SHP77 (cell line): ENCODE measurements around the gene LAMTOR2.
A peak's percentile ranks its signal among the peaks of the same experiment; 100 is the strongest.

Source experiments
- DNase-seq, 2 experiments: peaks; one replicate each; lab custom pipeline; 2025; lab: John Stamatoyannopoulos, UW

The LAMTOR2 gene

DNA sequence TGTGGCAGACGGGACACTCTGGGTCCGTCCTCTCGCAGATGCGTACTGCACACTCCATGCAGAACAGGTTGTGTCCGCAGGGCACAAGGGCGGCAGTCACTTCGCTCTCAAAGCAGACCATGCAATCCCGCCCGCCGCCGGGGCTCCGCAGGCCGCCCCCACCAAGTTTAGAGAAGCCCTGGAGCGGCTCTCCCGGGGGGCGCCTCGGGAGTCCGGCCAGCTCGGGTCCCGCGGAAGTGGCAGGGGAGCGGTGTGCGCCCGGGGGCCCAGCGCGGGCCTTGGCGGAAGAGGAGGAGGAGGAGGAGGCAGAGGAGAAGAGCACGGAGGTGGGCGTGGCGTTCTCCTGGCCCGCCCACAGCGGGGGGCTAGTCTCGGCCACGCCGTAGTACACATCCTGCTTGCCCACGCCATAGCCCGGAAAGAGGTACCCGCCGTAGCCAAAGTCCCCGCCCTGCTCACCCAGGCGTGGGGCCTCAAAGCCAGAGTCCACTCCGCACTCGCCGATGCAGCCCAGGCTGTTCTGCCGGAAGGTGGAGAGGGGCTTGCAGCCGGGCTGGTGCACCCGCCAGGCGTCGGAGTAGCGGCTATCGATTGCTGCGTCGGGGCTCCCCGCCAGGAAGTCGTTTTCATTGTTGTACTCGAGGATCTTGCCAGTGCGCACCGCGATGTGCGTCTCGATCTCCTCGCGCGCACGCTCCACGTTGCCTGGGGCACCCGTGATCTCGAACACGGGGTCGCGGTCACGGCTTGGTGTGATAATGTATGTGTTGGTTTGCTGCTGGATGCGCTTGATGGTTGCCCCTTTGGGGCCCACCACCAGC lies 22.2 kb downstream of the LAMTOR2 start:
- DNase-seq: no peak

DNA sequence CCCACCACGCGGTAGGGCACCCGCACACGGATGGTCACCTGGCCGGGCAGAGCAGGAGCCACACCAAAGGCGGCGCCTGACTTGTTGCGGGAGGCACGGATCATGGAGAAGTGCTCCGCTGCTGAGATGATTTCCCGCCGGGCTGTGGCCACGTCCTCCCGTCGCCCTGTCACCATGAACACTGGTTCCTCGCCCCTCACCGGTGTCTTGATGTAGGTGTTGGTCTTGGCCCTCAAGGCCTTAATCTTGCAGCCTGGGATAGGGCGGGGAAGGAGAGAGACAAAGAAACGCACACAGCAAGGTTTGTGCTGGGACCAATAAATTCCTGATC lies 22.8 kb downstream of the LAMTOR2 start:
- DNase-seq: no peak

DNA sequence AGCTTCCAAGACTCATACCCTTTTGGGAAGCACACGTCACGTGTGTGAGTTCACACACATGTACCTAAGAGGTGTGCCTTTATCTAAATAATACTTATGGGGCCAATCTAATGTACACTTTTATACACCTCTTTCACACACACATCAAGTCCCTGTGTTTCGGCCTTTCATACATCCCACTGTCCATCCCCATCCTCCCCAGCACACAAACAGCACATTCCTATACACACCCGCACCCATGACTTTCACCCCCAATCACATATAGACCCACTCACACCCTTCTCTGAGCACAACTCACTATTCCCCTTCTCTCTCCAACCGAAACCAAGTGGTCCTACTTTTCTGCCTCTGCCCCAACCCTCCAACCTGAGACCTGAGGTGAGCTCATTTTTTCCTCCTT lies 24.1 kb downstream of the LAMTOR2 start:
- DNase-seq: no peak

DNA sequence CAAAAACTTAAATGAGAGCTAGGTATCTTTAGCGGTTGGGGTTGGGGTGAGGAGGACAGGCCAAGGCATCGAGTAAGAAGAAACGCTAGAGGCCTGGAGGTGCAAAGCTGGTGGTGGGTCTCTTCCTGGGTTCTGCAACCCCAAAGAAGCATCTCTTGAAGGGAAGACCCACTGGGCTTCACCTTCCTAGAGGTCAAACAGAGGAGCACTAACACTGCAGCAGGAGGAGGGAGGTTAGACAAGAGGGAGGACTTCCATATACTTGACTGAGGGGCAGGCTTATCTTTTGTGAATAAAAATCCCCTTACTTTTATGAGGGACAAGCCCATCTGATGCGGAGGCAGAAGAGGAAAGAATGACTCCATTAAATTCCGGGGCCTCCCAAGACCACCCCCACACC lies 25.2 kb downstream of the LAMTOR2 start:
- DNase-seq: no peak

DNA sequence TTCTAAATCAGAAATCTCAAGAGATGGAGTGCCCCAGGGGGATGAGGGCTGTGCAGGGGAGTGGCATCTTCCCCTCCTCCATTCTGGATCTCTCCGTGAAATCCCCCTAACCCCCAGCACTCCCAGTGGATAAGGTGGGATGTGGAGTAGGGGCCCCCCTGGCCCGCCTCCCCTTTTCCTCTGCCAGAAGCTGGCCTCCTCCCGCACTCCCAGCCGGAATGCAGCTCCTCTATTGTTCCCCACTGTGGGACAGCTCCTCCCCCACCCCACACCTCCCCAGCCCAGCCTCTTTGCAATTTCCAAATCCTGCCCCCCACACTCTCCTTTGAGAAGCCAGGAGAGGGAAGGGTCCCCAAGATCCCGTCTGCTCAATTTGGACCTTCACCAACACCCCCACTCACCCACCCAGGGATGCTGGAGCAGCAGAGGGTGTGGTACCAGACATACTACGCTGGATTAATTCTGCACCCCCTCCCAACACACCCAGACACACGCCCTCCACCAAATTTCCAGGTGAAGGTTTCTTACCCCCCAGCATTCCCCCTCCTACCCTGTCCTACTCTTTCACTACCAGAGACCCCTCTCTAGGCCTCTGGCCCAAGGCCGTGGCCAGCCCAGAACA lies 25.8 kb downstream of the LAMTOR2 start:
- no peak for DNase-seq

DNA sequence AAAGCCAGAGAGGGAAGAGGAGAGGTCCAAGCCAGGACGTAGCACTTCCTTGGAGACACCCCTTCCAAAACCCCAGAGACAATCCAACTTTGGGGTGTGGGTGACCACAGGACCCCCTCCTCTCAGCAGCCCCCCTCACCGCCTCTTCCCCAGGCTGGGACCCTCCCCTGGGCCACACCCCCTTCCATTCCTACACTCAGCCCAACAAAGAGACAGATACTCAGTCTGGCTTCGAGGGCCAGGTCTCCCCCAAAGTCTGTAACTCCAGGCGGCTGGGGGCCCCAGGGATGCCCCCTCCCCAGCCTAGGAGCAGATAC lies 26.2 kb downstream of the LAMTOR2 start:
- no peak for DNase-seq

DNA sequence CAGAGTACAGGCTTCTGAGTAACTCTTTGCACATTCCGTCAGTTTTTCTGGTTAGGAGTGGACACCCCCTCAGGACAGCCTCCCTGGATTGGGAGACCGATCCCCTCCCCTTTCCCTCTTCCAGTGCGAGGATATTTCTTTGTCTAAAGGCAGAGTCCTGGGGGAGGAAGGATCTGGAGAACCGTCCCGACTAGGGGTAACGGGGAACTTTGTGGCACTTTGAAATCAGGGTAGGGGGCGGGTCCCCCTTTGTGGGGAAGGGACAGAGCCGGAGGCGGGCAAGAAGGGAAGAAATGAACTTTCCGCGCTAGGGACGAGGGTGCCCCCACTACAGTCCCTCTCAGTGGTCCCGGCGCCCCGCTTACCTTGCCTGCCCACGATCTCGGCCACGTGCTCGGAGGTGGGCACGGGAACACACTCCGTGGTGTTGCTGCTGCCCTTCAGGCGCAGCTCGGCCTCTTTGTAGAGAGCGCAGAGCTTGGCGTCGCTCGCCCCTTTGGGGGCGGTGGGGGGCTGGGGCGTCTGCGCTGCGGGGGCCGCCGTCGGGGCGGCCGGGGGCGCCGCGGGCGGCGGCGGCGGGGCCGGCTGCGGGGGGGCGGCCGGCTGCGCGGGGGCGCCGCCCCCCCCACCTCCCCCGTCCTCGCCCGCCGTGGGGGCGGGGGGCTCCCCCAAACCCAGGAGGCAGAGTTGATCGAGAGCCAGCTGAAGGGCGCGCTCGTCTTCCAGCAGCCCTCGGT lies 26.8 kb downstream of the LAMTOR2 start:
- DNase-seq: no peak

DNA sequence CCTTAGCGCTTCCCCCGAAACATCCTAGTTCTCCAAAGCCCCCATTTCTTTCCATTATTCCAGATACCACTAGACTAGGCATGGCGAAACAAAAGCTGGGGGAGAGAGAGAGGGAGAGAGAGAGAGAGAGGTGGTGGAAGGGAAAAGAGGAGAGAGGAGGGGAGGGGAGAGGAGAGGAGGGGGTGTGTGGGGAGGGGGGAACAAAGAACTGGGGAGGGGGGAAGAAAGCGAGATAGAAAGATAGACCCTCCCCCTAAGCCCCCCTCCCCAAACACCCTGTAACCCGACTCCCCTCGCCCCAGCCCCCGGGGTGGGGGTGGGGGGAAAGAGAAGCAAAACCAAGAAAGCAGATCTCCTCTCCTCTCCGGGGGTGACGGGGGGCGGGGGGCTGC lies 27.3 kb downstream of the LAMTOR2 start:
- DNase-seq: no peak

DNA sequence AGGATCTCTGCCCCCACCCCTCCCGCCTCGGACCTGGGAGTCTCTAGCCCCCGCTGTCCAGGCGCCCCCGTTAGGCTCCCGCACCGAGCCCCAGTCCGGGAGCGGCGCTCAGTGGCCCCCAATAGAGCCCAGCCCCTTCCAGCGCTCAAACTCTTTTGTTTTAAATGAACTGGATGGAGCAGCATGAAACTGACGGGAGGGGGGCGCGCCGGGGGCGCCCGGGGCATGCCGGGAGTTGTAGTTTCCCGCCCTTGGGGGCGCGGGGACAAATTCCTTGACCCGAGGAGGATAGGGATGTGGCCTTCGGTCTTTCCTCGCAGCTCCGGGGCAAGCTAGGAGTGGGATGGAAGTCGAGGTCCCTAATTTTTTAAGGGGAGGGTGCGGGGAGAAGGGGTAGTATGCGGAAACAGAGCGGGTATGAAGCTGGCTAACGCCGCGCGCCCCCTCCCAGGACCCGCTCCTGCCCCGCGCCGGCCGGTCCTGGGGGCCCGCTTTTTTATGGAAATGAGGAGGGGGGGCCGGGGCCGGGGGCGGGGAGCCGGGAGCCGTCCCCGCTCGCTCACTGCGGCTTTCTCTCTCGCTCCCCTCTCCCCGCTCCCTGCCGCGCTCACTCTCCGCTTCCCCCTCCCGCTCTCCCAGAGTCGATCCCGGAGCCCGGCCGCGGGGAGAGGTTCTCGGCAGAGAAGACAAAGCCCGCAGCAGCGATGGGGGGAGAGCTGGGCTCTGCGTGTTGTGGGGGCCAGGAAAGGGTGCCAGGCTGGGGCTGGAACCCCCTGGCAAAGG lies 27.9 kb downstream of the LAMTOR2 start, which contains the start of gene MEX3A:
Gene MEX3A (minus strand): TSS at position 157 of the 783 bp plus-strand sequence. CDS start 467 bp downstream, outside the sequence.
- peak; percentile 84 to 92 for DNase-seq

DNA sequence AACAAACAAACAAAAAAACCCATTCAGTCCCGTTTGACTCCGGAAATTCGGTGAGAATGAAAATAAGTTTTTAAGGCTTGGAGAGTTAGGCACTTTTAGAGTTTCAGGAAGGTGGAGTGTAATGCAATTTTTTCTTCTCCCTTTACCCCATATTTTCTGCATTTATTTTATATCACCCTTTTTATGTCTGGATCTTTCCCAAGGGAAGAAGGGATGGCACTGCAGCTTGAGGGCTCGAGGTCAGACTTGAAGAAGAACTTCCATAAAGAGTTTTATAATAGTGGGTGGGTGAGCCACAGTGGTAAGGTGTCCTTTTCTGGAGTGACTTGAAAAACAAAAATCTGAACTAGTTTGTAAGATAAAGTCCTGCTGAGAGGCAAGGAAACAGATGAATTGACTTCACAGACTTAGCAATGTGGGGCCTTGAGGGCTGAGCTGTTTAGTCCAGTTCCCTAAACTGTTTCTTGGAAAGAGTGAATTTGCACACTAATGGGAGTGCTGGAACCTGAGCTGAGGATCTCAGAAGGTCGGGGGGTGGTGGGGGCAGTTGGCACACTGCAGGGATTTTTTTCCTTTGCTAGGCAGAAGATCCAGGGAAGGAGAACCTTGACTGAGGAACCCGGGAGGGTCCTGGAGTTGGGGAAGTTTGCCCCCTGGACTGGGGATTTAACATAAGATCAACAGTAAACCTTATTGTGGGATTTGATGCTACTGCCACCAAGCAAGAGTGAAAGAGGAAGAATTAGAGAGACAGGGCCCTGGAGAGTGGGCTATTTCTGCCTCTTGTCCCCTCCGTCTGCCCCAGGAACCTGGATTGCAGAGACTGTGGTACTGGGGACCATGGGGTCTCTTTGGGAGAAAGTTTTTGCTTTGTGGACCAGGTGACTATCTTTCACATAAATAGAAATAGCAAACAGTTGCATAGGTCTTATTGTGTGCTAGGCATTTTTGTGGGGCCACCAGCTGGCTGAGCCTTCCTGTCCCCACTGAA lies 29.5 kb downstream of the LAMTOR2 start:
- DNase-seq: no peak

DNA sequence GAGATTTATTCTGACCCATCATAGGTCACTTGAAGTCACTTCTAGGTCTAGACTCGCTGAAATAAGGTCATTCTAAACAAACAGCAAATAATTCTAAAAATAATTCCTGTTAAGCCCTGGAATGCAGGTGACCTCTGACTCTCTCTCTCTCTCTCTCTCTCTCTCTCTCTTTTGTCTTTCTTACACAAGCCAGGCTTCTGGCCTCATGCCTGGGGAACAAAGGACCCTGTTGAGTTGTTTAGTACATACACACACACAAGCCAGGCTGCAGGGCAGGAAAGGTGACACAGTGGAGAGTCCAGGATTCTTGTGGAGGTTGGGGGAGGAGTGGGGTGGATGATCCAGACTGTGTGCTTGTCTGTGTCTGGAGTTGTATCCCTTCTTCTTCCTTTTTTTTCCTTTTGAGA lies 31.7 kb downstream of the LAMTOR2 start:
- no peak for DNase-seq

DNA sequence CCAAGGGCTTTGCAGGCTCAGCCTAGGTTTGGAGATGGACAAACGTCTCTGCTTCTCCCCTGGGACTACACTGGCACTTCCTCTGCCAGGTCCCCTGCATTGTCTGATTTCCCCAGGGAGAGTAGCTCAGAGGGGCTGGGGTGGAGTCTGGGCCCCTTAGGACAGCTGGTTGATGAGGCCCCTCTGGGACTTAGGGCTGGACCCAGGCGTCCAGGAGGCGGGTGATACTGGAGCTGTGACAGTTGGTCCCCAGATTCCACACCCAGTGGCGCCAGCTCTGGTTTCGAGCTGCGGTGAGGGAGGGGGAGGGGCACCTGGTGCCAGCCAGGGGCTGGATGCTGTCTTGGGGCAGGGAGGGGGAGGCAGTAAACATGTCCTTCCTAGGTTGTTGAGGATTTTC lies 35.1 kb downstream of the LAMTOR2 start:
- no peak for DNase-seq

DNA sequence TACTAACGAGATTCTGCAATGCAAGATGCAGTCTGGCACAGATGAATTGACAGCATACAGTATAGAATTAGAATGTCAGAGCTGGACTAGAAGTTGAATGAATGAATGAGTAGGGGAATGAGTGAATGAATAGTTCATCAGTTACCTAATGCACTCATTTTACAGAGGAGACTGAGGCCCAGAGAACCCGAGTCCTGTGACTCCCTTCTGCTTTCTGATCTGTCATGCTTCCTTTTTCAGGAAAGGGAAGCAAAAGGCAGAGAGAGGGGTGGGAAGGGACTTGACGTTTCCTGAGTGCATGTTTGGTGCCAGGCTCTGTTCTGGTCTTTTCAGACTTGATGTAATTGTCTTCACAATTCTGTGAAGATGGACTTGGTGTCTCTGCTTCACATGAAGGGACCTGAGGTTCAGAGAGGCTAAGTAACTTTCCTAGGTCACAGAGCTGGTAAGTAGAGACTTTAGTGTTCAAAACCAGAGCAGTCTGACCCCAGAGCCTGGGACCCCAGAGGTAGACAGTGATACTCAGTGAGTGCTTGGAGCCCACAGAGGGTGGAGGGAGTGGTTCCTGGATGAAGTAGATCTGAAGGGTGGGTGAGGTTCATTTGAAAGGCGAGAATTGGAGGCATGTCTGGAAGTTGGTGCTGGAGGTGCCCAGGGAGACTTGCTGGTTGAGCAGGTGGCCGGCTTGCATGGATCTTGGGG lies 35.7 kb downstream of the LAMTOR2 start:
- DNase-seq: no peak

DNA sequence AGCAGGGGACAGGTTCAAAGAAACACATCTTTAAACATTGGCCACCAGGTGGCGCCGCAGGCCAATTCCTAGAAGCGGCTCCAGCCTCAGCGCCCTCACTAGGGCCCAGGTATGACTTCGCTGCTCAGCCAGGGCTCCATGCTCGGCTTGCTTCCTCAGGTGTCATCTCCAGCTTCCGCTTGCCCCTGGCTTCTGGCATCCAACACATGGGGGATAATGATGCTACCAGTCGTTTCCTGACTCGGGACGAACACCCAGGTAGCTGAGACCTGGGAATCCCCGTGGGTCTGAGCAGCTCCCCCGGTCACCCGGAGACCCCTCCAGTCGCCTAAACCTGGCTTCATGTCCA lies 36.2 kb downstream of the LAMTOR2 start:
- DNase-seq: peak; percentile 86 to 93

DNA sequence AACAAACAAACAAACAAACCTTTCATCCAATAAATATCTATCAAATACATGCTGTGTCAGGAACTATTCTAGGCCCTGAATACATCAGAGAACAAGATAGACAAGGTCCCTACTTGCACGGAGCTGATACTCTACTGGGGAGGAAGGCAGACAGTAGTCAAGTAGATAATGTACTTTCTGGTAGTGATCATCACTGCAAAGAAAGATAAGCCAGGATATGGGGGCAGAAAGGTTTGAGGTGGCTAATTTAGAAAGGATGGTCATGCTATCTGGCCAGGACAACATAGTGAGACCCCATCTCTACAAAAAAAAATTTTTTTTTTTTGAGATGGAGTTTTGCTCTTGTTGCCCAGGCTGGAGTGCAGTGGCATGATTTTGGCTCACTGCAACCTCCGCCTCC lies 37.0 kb downstream of the LAMTOR2 start:
- no peak for DNase-seq

DNA sequence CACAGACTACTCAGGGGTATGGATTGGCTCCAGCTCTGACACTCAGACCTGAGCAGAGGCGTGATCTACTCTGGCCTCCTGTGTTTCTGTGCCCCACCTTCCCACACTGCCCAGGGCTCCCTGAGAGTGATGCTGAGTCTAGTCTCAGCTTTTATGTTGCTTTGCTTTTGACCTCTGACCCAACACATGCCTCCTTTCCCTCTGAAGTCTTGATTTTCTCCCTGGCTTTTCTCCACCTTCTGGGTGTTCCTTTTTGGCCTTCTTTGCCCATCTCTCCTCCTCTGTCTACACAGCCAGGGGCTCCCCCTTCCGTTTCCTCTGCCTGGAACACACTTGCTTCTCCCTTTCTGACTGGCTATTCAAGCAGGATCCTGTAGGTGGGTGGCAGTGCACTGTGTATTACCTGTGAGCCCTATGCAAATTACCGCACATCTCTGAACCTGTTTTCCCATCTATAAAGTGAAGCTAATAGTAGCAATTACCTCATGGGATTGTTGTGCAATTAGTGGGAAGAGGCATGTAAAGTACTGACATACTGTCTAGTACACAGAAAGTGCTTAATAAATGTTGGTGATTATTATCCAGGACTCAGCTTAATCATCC lies 41.4 kb downstream of the LAMTOR2 start:
- no peak for DNase-seq

DNA sequence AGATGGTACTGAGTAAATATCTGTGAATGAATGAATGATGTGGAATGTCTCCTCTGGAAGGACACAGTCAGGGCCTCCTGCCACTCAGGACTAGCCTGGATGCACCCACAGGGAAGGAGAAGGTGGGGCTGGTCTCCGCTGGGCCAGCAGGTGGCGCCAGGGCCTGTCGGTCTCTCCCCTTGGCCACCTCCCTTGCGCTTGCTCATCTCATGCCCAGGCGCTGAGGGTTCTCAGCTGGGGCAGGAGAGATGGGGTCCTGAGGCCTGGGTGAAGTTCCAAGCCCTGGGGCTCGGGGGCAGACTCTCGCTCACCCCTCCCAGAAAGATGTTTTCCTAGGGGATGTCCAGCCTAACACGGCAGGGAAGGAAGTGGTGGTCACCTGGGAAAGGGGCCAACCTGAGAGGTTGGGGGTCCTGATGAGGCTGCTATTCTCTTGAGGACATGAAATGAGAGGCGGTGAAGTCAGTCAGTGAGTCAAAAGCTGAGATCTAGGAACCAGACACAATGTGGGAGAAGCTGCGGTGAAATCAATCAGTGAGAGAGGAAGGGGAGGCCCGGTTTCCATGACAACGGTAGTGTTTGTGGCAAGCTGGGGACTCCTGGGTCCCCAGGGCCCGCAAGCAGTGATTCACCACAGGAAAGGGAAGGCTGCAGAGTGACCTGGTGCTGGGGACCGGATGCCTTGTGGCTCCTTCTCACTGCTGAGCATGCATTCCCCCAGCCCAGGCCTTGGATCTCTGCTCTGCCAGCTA lies 42.2 kb downstream of the LAMTOR2 start:
- peak; percentile 83 to 85 for DNase-seq

DNA sequence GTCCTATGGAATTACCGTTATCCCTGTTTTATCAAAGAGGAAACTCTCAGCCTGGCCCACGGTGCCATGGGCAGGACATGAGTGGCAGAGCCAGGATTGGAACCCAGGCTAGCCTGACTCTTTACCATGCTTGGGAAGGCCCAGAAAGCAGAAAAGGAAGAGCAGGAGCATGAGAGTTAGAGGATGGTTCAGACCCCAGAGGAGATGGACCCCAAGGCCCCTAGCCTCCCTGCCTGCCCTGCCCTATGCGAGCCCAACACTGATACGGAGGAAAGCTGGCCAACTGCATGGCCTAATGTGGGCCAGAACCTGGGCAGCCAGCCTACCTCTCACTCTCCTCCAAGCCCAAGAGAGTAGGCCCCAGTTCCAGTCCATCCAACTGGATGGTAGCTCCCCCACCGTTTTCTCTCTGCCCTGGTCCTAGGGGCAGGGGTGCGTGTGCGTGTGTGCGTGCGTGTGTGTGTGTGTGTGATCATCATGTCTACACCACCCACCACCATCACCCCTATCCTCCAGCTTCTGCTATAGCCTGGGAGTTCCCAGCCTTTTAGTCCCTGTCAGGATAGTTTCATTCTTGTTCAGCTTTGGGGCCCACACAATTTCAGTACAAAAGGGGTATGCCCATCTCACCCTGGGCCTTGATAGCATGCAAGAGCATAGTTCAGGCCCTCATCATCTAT lies 43.1 kb downstream of the LAMTOR2 start:
- no peak for DNase-seq

DNA sequence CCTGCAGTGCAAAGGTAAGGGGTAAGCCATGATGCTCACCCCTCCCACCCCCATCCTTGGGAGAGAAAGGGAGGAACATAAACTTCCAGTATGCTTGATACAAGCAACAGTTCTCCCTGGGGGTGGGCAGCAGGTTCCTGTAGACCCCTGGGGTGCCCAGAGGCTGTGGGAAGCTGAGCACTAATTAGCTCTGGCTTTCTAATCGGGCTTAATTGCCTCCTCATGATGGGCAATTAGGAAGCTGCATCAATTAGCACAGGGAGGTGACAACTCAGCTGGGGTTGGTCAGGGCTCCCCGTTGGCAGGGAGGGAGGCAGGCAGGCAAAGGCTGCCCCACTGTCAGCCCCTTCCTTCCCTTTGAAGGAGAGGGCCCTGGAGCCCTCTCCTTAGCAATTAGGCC lies 44.2 kb downstream of the LAMTOR2 start:
- DNase-seq: no peak
